ENCODE results near the gene RABGAP1L. TPM values are rescaled to one million over a fixed set of nuclear protein-coding genes. Genes with fewer than 3 reads are reported as not detected.

The RABGAP1L gene
- total and polyA plus RNA-seq, 2 of the 8 experiments (the other 6 are each of a cell fraction or from before 2014, with no cell fraction given), result 33.3 to 156 TPM

- Histone ChIP-seq H2BK15ac (ENCODE audit: low read length) (no peak overlapping the region), H3K27ac (ENCODE audit: low read depth, low read length) (no peak overlapping the region), H3K9me3 (ENCODE audit: insufficient read depth in 2 of 2, low read depth in 1 of 2, low read length in 1 of 2) (no peaks in the 10 kb centered on the region), H4K20me1 (replicated peaks in 1 of 2; ENCODE audit: control insufficient read depth in 1 of 2, insufficient read depth in 2 of 2, low read length in 2 of 2) (no peaks in the 10 kb centered on the region), H3K9ac (replicated peaks in 1 of 4; ENCODE audit: extremely low read depth in 1 of 4, low read depth in 3 of 4, low read length in 3 of 4) (no peak overlapping the region), H3K4me2 (ENCODE audit: insufficient read depth in 1 of 2, low read depth in 2 of 2, low read length in 2 of 2) (no peak overlapping the region), H3K4ac (replicated peaks; ENCODE audit: insufficient read length, low read depth, low read length) (no peak overlapping the region), H4K5ac (ENCODE audit: insufficient read length, low read depth, low read length) (no peak overlapping the region), H3K79me2 (ENCODE audit: control insufficient read depth in 1 of 2, insufficient read depth in 2 of 2, low read length in 2 of 2) (peaks cover 0 to 6% of the 10 kb centered on the region in 2 experiments; a peak in 1 of 4 replicates), H2AK5ac (ENCODE audit: low read depth, low read length) (no peak overlapping the region), H3K4me1 (replicated peaks in 1 of 4; ENCODE audit: control insufficient read depth in 3 of 4, insufficient read depth in 4 of 4, low read length in 3 of 4) (peaks cover 0 to 1% (median 0%) of the 10 kb centered on the region in 4 experiments; a peak in 1 of 7 replicates), H2BK120ac (replicated peaks; ENCODE audit: low read depth, low read length) (no peak overlapping the region), H3K36me3 (ENCODE audit: control insufficient read depth in 2 of 4, insufficient read depth in 4 of 4, low read length in 3 of 4) (no peaks in the 10 kb centered on the region), H2AFZ (ENCODE audit: low read length) (no peak overlapping the region), H2BK12ac (ENCODE audit: low read depth, low read length) (no peak overlapping the region), H3K14ac (ENCODE audit: insufficient read length) (no peak overlapping the region), H3K18ac (ENCODE audit: extremely low read depth, low read length) (no peak overlapping the region), H2BK20ac (ENCODE audit: low read length) (no peak overlapping the region), H4K91ac (replicated peaks; ENCODE audit: insufficient read length, low read length) (no peak overlapping the region), H4K8ac (ENCODE audit: extremely low read depth, insufficient read depth, low read length) (no peak overlapping the region), H3K4me3 (ENCODE audit: extremely low read depth in 1 of 4, insufficient read depth in 2 of 4, low read depth in 3 of 4, low read length in 4 of 4) (no peak overlapping the region), H2BK5ac (ENCODE audit: low read depth, low read length) (no peak overlapping the region), H3K79me1 (ENCODE audit: low read depth, low read length) (no peaks in the 10 kb centered on the region), H3K23ac (ENCODE audit: insufficient read length) (no peak overlapping the region), H3K27me3 (replicated peaks in 1 of 4; ENCODE audit: control insufficient read depth in 3 of 4, extremely low read depth in 1 of 4, insufficient read depth in 3 of 4, low read length in 3 of 4) (no peaks in the 10 kb centered on the region), H3K23me2 (ENCODE audit: low read depth, low read length) (no peaks in the 10 kb centered on the region), H3K56ac (replicated peaks; ENCODE audit: insufficient read length, low read depth, low read length) (no peak overlapping the region)
- ChIA-PET POLR2A (ENCODE audit: partially characterized antibody) (no interaction called here), CTCF (ENCODE audit: partially characterized antibody) (no interaction called here)
- TF ChIP-seq ATF3 (IDR thresholded peaks at IDR 0.05; ENCODE audit: insufficient read depth, low read depth, low read length), result no peak
- no peak for TF ChIP-seq SIX5 (IDR thresholded peaks at IDR 0.05; ENCODE audit: low read depth, low read length)
- no peak for TF ChIP-seq RAD21 (IDR thresholded peaks at IDR 0.05 in 1 of 2, conservative IDR thresholded peaks at IDR 0.05 in 1 of 2; ENCODE audit: low read depth in 2 of 2, low read length in 2 of 2)
- no peak for TF ChIP-seq TEAD4 (IDR thresholded peaks at IDR 0.05; ENCODE audit: low read depth, low read length)
- no peak for TF ChIP-seq CBX8 (IDR thresholded peaks at IDR 0.05; ENCODE audit: borderline replicate concordance, low read depth, low read length)
- no peak for TF ChIP-seq JUN (IDR thresholded peaks at IDR 0.05; ENCODE audit: low read depth, low read length)
- TF ChIP-seq HDAC2 (IDR thresholded peaks at IDR 0.05; ENCODE audit: borderline replicate concordance in 1 of 2, low read depth in 2 of 2, low read length in 2 of 2), result no peak
- TF ChIP-seq RXRA (IDR thresholded peaks at IDR 0.05; ENCODE audit: insufficient read depth, low read depth, low read length), result no peak
- TF ChIP-seq KDM5A (IDR thresholded peaks at IDR 0.05; ENCODE audit: low read length), result no peak
- no peak for TF ChIP-seq POLR2AphosphoS5 (IDR thresholded peaks at IDR 0.05; ENCODE audit: low read depth, low read length)
- DNase-seq (ENCODE audit: low read depth in 1 of 2, low spot score in 2 of 2) (no peak), FAIRE-seq (no peak)
Observed at GRCh38 chr1:174211486-174211885, 52.2 kb downstream of the RABGAP1L start.

Measured in H1 (cell line).